Astrocyte (in vitro differentiated cells and primary cell): ENCODE results near the gene DUS1L.

ENCODE experiments used
- CTCF ChIP-seq: IDR thresholded peaks from 2 replicates; pipeline ENCODE4 v1.5.1; 2011; ENCODE audit warnings: low read depth, mild to moderate bottlenecking, inconsistent platforms, low read length, moderate library complexity; ENCODE audit not compliant: insufficient read depth
- EZH2 ChIP-seq: IDR thresholded peaks from 2 replicates; pipeline ENCODE4 v1.6.1; 2012; ENCODE audit warnings: mild to moderate bottlenecking, low read length, inconsistent platforms; ENCODE audit not compliant: insufficient read depth

- TF ChIP-seq CTCF = no peak
- TF ChIP-seq EZH2 = no peak
Measured at GRCh38 chr17:82070611-82071010, 5.0 kb upstream of the DUS1L start.
